Astrocyte of the cerebellum (primary cell): ENCODE data around the gene FBXW8.

Experiments used
- DNase-seq: peaks from one replicate; pipeline ENCODE4 v3.0.0-alpha.2; 2011; ENCODE audit warnings: low read depth
- H3K4me3 ChIP-seq: 2 replicates; pipeline ENCODE4 v1.5.1; 2011; ENCODE audit warnings: mild to moderate bottlenecking, low read depth, low read length, moderate library complexity
- in situ Hi-C: cut with HindIII; loops from 2 replicates; pipeline ENCODE4 v1.10.0; 2017; ENCODE audit warnings: low sequenced_read_pairs
- TF ChIP-seq, protein P1 (sequence below): IDR thresholded peaks from 2 replicates; pipeline ENCODE4 v1.5.1; 2012; ENCODE audit warnings: low read length, low read depth, moderate library complexity, mild to moderate bottlenecking; ENCODE audit errors: missing control alignments

The FBXW8 gene

GRCh38 chr12:116999066-116999465 is 88.3 kb downstream of the FBXW8 start:
- in situ Hi-C loops: no loop called here
- H3K4me3 ChIP-seq: no peak overlapping the region
- no peak for DNase-seq
- TF ChIP-seq, protein P1, sequence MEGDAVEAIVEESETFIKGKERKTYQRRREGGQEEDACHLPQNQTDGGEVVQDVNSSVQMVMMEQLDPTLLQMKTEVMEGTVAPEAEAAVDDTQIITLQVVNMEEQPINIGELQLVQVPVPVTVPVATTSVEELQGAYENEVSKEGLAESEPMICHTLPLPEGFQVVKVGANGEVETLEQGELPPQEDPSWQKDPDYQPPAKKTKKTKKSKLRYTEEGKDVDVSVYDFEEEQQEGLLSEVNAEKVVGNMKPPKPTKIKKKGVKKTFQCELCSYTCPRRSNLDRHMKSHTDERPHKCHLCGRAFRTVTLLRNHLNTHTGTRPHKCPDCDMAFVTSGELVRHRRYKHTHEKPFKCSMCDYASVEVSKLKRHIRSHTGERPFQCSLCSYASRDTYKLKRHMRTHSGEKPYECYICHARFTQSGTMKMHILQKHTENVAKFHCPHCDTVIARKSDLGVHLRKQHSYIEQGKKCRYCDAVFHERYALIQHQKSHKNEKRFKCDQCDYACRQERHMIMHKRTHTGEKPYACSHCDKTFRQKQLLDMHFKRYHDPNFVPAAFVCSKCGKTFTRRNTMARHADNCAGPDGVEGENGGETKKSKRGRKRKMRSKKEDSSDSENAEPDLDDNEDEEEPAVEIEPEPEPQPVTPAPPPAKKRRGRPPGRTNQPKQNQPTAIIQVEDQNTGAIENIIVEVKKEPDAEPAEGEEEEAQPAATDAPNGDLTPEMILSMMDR: no peak

DNA sequence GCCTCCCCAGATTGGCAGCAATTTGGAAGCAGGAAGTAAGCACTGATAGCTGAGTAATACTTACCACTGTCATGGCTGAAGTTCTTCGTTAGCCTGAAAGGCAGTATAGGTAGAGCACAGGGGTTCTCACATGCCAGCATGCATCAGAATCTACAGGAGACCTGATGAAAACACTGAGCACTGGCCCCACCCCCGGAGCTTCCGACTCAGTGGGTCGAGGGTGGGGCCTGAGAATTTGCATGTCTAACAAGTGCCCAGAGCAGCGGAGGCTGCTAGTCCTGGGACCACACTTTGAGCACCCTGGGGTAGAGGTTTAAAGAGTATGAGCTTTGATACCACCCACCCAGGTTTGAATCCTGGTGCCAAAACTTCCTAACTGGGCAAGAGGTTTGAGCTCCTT is 89.6 kb downstream of the FBXW8 start:
- no peak overlapping the region for H3K4me3 ChIP-seq
- TF ChIP-seq, protein P1: no peak
- DNase-seq: no peak
- in situ Hi-C loops: no loop called here

- TF ChIP-seq, protein P1: no peak
- in situ Hi-C loops: no loop called here
- no peak for DNase-seq
- no peak overlapping the region for H3K4me3 ChIP-seq
Measured at GRCh38 chr12:117002051-117002817, 91.5 kb downstream of the FBXW8 start.

DNA sequence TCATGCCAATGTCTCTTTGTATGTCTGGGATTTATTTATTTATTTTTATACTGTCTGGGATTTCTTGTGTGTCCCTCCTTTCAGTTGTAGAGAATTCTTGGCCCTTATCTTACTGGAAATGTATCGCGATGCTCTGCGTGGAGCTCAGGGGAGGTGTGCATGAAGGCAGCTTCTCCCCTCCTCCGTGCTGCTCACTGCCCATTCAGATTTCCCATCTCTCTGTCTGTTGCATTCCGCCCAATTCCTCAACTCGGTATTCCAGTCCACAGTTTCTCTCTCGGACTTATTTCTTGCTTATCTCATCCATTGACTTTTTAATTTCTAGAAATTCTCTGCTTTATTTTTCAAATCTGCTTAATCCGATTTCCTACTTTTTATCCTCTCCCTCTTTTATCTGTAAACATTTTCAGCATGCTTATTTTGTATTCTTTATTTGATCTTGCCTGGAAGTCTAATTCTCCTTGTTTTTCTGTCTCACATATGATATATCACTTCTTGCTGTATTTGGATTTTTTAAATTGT is 93.2 kb downstream of the FBXW8 start:
- TF ChIP-seq, protein P1: no peak
- no peak overlapping the region for H3K4me3 ChIP-seq
- in situ Hi-C loops: no loop called here
- DNase-seq: no peak

GRCh38 chr12:117005417-117006046 is 94.8 kb downstream of the FBXW8 start:
- TF ChIP-seq, protein P1: no peak
- DNase-seq: no peak
- H3K4me3 ChIP-seq: no peak overlapping the region
- in situ Hi-C loops: no loop called here

GRCh38 chr12:117006333-117006732 is 95.6 kb downstream of the FBXW8 start:
- TF ChIP-seq, protein P1: no peak
- no peak for DNase-seq
- in situ Hi-C loops: no loop called here
- no peak overlapping the region for H3K4me3 ChIP-seq
